D721Med (cell line): ENCODE measurements around the gene ITGA2.
A peak's percentile ranks its signal among the peaks of the same experiment; 100 is the strongest.

ENCODE experiments used
- DNase-seq: peaks from one replicate; pipeline ENCODE4 v3.0.0; 2011; ENCODE audit warnings: low spot score; ENCODE audit not compliant: insufficient read length
- FAIRE-seq: peaks from 2 replicates; lab custom pipeline; 2011; peaks lifted over from hg19 to GRCh38; lab: Jason Lieb, UNC
- TF ChIP-seq, protein P1 (sequence below): IDR thresholded peaks from 2 replicates; pipeline ENCODE4 v1.5.1; 2012; ENCODE audit warnings: mild to moderate bottlenecking, control low read depth; ENCODE audit not compliant: insufficient read depth; ENCODE audit errors: missing control alignments

ITGA2 gene

DNA sequence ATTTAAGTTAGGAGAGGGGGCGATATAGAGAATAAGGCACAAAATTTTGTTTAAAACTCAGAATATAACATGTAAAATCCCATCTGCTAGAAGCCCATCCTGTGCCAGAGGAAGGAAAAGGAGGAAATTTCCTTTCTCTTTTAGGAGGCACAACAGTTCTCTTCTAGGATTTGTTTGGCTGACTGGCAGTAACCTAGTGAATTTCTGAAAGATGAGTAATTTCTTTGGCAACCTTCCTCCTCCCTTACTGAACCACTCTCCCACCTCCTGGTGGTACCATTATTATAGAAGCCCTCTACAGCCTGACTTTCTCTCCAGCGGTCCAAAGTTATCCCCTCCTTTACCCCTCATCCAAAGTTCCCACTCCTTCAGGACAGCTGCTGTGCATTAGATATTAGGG is 102.1 kb downstream of the ITGA2 start:
- no peak for DNase-seq
- no peak for FAIRE-seq
- TF ChIP-seq, protein P1, sequence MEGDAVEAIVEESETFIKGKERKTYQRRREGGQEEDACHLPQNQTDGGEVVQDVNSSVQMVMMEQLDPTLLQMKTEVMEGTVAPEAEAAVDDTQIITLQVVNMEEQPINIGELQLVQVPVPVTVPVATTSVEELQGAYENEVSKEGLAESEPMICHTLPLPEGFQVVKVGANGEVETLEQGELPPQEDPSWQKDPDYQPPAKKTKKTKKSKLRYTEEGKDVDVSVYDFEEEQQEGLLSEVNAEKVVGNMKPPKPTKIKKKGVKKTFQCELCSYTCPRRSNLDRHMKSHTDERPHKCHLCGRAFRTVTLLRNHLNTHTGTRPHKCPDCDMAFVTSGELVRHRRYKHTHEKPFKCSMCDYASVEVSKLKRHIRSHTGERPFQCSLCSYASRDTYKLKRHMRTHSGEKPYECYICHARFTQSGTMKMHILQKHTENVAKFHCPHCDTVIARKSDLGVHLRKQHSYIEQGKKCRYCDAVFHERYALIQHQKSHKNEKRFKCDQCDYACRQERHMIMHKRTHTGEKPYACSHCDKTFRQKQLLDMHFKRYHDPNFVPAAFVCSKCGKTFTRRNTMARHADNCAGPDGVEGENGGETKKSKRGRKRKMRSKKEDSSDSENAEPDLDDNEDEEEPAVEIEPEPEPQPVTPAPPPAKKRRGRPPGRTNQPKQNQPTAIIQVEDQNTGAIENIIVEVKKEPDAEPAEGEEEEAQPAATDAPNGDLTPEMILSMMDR = no peak

DNA sequence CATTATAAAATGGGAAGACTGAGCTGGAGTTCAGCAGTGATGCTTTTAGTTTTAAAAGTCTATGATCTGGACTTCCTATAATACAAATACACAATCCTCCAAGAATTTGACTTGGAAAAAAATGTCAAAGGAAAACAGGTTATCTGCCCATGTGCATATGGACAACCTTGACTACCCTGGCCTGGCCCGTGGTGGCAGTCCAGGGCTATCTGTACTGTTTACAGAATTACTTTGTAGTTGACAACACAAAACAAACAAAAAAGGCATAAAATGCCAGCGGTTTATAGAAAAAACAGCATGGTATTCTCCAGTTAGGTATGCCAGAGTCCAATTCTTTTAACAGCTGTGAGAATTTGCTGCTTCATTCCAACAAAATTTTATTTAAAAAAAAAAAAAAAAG is 103.1 kb downstream of the ITGA2 start:
- FAIRE-seq = no peak
- TF ChIP-seq, protein P1 = no peak
- DNase-seq = no peak

DNA sequence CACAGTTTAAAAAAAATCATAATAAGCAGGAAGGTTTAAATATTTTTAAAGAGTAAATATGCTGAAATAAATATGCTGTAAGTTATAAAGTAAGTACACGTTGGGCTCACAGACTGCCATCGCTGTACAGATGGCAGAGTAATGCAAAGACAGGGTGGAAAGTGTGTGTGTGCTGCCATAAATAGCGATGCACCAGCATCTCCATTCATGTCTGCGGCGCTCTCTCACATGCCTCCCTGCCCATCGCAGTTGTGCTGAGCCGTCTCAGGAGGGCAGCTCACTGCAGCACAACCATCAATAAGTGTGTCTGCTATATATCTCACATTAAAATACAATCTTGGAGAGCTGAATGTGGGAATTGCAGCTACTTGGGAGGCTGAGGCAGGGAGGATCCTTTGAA is 106.1 kb downstream of the ITGA2 start:
- no peak for FAIRE-seq
- no peak for DNase-seq
- TF ChIP-seq, protein P1 = no peak

DNA sequence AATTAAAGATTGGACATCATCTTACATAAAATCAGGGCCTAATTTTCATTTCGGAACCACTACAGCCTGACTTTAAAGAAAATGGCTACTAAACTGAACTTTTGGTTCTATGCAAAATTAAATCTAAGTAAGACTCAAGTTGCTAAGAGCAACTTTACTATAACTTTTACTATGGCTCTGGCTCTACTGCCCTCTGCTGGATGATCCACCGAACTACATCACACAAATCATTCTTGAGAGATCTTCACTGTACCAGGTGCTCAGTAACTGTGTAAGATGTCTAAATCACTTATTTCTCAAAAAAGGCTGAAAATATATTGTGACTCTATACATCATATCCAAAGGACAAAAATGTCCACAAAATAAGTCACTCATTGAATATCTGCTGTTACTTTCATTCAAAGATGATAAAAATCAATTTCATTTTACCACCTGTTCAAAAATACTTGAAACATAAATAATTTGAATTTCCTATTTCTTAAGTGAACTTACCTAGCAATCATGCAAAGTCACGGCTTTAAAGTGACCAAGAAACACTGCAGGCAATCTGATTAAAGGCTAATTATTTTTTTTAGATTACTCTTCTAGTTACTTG is 106.9 kb downstream of the ITGA2 start:
- DNase-seq (no peak), FAIRE-seq (peak; percentile 94)
- TF ChIP-seq, protein P1 = peak; percentile 79

DNA sequence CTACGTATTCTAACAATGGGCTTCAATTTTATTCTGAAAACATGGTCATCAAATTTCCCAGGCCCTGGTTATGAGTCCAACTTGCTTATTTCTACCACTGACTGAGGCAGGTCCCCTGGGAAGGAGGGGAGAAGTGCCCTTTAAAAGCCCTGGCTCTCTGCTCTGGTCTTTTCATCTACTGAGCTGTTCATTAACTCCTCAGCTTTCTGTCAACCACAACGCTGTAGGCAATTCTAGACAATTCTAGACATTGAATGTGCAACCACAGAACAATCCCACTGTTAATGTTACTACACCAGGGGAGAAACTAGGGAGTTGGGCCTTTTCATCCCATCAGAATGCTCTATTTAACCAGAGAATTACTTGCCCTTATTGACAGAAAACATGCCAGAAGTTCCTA is 110.4 kb downstream of the ITGA2 start:
- no peak for FAIRE-seq

DNA sequence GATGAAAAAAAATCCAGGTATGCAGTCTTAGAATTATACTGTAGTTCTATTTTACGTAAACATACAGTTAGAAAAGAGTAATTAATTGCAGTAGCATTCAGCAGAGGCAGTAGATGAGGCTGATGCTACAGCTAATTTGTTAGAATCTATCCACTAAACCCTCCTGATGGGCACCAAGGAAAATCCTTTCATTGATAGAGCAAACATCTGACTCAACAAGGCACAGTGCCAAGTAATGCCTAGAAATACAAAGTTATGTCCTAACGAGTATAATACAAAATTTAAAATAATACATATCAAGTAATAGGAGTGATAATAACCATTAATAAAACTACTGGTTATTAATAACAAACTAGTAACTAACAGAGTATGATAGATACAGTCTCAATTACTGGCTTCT is 111.5 kb downstream of the ITGA2 start:
- no peak for FAIRE-seq
- TF ChIP-seq, protein P1 = no peak
- DNase-seq = no peak

More for the DNA sequence above, 110.4 kb downstream of the ITGA2 start:
- TF ChIP-seq, protein P1 = no peak
- DNase-seq = no peak

DNA sequence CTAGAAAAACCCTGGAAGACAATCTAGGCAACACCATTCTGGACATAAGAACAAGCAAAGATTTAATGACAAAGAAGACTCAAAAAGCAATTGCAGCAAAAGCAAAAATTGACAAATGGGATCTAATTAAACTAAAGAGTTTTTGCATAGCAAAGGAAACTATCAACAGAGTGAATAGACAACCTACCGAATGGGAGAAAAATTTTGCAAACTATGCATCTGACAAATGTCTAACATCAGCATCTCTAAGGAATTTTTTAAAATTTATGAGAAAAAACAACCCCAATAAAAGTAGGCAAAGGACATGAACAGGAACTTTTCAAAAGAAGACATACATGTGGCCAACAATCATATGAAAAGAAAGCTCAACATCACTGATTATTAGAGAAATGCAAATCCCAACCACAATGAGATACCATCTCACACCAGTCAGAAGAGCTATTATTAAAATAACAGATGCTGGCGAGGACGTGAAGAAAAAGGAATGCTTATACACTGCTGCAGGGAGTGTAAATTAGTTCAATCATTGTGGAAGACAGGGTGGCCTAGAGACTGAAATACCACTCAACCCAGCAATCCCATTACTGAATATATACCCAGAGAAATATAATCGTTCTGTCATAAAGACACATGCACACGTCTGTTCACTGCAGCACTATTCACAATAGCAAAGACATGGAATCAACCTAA is 116.6 kb downstream of the ITGA2 start:
- DNase-seq (no peak), FAIRE-seq (no peak)
- TF ChIP-seq, protein P1 = no peak
